HT-29 (cell line): ENCODE results near the gene PLCXD1. TPM values are rescaled to one million over a fixed set of nuclear protein-coding genes. Genes with fewer than 3 reads are reported as not detected.
"Not testable (repeated sequence)": the region's sequence is repeated elsewhere in the genome, so short reads cannot be mapped to it uniquely, and the experiment has no call there.

ENCODE experiments used
- DNase-seq: peaks from one replicate; pipeline ENCODE4 v3.0.0-alpha.2; 2015; ENCODE audit warnings: low spot score
- total RNA-seq: library from RNA; depleted of rRNA; stranded (reverse); fragments of >200 nt; shearing (Covaris generic); gene quantifications from 2 replicates; pipeline ENCODE4 v1.2.3, GENCODE V29; 2014; rRNA removed

Gene PLCXD1, protein sequence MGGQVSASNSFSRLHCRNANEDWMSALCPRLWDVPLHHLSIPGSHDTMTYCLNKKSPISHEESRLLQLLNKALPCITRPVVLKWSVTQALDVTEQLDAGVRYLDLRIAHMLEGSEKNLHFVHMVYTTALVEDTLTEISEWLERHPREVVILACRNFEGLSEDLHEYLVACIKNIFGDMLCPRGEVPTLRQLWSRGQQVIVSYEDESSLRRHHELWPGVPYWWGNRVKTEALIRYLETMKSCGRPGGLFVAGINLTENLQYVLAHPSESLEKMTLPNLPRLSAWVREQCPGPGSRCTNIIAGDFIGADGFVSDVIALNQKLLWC
- 58.2 and 68.3 TPM in 2 replicates for total RNA-seq

- no peak for DNase-seq
Measured at GRCh38 chrX:281166-281999, at the start of gene PLCXD1. TSS of gene PLCXD1 (plus strand) at chrX:281381. CDS start at chrX:284188, 2,807 bp downstream.

- DNase-seq, result not testable (repeated sequence)
Measured at GRCh38 chrX:231637-232277, 49.4 kb upstream of the PLCXD1 start.

DNA sequence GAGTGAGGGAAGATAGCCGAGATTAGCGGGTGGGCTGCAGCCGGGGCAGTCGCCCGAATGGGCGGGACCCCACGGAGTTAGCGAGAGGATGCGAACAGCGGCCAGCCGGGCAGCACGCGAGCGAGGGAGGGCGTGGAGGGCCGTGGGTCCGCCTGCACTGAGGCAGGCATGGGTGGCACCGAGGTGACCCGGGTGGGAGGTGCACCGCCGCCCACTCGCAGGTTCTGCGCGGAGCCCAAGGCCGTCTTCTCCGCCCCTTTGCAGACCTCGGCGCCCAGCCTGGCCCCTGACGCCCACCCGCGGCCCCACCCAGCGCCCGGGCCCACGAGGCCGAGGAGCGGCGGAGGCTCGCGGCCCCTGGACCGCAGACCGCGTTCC is 48.9 kb upstream of the PLCXD1 start:
- not testable (repeated sequence) for DNase-seq

DNA sequence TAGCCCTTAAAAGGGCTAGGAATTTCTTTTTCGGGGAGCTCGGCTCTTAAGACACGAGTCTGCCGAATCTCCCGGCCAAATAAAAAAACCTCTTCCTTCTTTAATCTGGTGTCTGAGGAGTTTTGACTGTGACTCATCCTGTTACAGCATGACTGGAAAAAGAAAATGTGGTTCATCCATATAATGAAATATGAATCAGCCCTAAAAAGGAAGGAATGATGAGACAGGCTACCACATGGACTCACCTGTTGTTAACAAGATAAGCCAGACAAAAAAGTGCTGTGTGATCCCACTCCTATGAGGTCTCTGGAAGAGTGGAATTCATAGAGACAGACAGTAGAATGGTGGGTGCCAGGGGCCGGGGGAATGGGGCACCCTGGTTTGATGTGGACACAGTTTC is 45.0 kb upstream of the PLCXD1 start:
- DNase-seq, result not testable (repeated sequence)

GRCh38 chrX:250965-251364 is 30.2 kb upstream of the PLCXD1 start:
- DNase-seq, result no peak

DNA sequence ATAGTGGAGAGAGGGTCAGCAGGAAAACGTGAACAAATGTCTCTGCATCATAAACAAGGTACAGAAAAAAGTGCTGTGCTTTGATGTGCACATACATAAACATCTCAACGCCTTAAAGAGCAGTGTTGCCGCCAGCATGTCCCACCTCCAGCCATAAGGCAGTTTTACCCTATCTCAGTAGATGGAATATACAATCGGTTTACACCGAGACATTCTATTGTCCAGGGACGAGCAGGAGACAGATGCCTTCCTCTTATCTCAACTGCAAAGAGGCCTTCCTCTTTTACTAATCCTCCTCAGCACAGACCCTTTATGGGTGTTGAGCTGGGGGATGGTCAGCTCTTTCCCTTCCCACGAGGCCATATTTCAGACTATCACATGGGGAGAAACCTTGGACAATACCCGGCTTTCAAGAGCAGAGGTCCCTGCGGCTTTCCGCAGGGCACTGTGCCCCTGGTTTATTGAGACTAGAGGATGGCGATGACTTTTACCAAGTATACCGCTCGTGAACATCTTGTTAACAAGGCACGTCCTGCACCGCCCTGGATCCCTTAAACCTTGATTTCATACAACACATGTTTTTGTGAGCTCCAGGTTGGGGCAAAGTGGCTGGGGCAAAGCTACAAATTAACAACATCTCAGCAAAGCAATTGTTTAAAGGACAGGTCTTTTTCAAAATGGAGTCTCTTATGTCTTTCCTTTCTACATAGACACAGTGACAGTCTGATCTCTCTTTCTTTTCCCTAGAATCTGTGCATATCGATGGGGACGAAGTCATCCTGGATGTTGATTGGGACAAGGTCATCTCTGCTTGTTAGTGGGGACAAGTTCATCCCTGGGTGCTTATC is 29.6 kb upstream of the PLCXD1 start:
- not testable (repeated sequence) for DNase-seq

DNA sequence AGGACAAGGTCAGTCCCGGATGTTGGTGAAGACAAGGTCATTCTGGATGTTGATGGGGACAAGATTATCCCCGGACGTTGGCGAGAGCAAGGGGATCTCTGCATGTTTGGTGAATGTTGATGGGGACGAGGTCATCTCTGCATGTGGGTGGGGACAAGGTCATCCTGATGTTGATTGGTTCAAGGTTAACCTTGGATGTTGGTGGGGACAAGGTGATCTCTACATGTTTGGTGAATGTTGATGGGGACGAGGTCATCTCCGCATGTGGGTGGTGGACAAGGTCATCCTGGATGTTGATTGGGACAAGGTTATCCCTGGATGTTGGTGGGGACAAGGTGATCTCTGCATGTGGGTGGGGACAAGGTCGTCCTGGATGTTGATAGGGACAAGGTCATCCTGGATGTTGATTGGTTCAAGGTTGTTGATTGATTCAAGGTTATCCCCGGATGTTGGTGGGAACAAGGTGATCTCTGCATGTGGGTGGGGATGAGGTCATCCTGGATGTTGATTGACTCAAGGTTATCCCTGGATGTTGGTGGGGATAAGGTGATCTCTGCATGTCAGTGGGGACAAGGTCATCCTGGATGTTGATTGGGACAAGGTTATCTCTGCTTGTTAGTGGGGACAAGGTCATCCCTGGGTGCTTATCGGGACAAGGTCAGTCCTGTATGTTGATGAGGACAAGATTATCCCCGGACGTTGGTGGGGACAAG is 28.8 kb upstream of the PLCXD1 start:
- DNase-seq, result no peak

GRCh38 chrX:252957-253291 is 28.3 kb upstream of the PLCXD1 start:
- DNase-seq, result no peak

- no peak for DNase-seq
Measured at GRCh38 chrX:253451-254297, 27.5 kb upstream of the PLCXD1 start.

- DNase-seq, result no peak
Measured at GRCh38 chrX:254630-255215, 26.5 kb upstream of the PLCXD1 start.

GRCh38 chrX:255923-256331 is 25.3 kb upstream of the PLCXD1 start:
- DNase-seq, result no peak

GRCh38 chrX:257054-257453 is 24.1 kb upstream of the PLCXD1 start:
- not testable (repeated sequence) for DNase-seq

- no peak for DNase-seq
Measured at GRCh38 chrX:257681-258289, 23.4 kb upstream of the PLCXD1 start.

DNA sequence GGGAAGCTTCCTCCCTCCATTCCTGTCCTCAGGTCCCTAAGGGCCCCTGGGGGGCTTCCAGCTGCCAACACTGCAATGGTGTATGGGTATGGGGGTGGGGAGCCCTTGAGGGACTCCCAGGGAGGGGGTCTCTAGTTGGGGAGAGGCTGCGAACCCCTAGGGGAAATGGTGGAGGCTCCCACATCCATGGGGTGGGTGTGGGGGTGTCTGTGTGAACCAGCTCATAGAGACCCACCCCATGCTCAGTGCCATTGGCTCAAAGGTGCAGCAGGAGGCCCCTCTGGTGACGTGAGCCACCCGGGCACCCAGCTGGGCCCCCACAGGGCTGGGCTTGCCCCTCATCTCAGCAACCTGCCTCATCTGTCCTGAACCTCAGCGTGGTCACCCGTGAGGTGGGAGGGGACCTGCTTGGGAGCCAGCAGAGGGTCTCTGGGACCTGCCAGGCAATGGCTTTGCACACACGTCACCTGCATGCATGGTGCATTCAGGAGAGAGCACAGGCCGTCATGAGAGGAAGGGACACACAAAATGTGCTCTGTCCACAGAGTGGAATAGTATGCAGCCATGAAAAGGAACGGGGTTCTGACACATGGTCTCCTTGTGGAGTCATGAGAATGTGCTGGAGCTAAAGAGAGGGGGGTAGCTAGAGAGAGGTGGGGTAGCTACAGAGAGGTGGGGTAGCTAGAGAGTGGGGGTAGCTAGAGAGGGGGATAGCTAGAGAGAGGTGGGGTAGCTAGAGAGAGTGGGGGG is 22.7 kb upstream of the PLCXD1 start:
- no peak for DNase-seq

- DNase-seq, result no peak
Measured at GRCh38 chrX:259692-260355, 21.4 kb upstream of the PLCXD1 start.

GRCh38 chrX:261167-261918 is 19.8 kb upstream of the PLCXD1 start:
- peak; percentile 52 for DNase-seq

- DNase-seq, result peak; percentile 26
Measured at GRCh38 chrX:261919-262352, 19.2 kb upstream of the PLCXD1 start.
